Mesenchymal stem cell (in vitro differentiated cells and primary cell): ENCODE measurements around the gene SPATA13.

Experiments used
- DNase-seq: peaks from one replicate; pipeline ENCODE4 v3.0.0-alpha.2; 2013
- H2AFZ ChIP-seq: one replicate; pipeline ENCODE4 v1.6.1; 2013; ENCODE audit warnings: low read depth, mild to moderate bottlenecking, control low read depth, inconsistent platforms, low read length, moderate library complexity
- H2AK5ac ChIP-seq: 2 replicates; pipeline ENCODE4 v1.6.1; 2013; ENCODE audit warnings: low read length, moderate library complexity, mild to moderate bottlenecking, inconsistent platforms; ENCODE audit not compliant: severe bottlenecking
- H2BK120ac ChIP-seq: one replicate; pipeline ENCODE4 v1.6.1; 2013; ENCODE audit warnings: low read depth, mild to moderate bottlenecking, inconsistent platforms, low read length, moderate library complexity
- H2BK12ac ChIP-seq, 2 experiments: one replicate each; pipeline ENCODE4 v1.6.1; 2013; ENCODE audit warnings: inconsistent platforms in 2 of 2, low read length in 2 of 2, mild to moderate bottlenecking in 2 of 2, moderate library complexity in 2 of 2, control low read depth in 1 of 2
- H2BK15ac ChIP-seq: one replicate; pipeline ENCODE4 v1.6.1; 2013; ENCODE audit warnings: mild to moderate bottlenecking, low read depth, inconsistent platforms; ENCODE audit not compliant: poor library complexity, severe bottlenecking
- H2BK5ac ChIP-seq: 2 replicates; pipeline ENCODE4 v1.6.1; 2013; ENCODE audit warnings: low read depth, mild to moderate bottlenecking, low read length, control low read depth, inconsistent platforms; ENCODE audit not compliant: poor library complexity, severe bottlenecking
- H3K14ac ChIP-seq, 2 experiments: one replicate each; pipeline ENCODE4 v1.6.1; 2013; ENCODE audit warnings: inconsistent platforms in 2 of 2, low read length in 2 of 2, control low read depth in 1 of 2, mild to moderate bottlenecking in 1 of 2, moderate library complexity in 1 of 2
- H3K18ac ChIP-seq, 2 experiments: one replicate each; pipeline ENCODE4 v1.6.1; 2013; ENCODE audit warnings: inconsistent platforms in 2 of 2, low read length in 2 of 2, control low read depth in 1 of 2, low read depth in 1 of 2, mild to moderate bottlenecking in 1 of 2
- H3K23ac ChIP-seq, 2 experiments: one replicate each; pipeline ENCODE4 v1.6.1; 2013; ENCODE audit warnings: inconsistent platforms in 2 of 2, low read length in 2 of 2, mild to moderate bottlenecking in 2 of 2, moderate library complexity in 2 of 2, control low read depth in 1 of 2
- H3K27ac ChIP-seq: 2 replicates; pipeline ENCODE4 v1.5.1; 2013; ENCODE audit warnings: mild to moderate bottlenecking, moderate library complexity, low read length, control low read depth, inconsistent platforms; ENCODE audit not compliant: poor library complexity, severe bottlenecking
- H3K27me3 ChIP-seq, 2 experiments: 2 replicates each; pipeline versions ENCODE4 v1.6.1 to v1.7.0; 2013; ENCODE audit warnings: low read length in 2 of 2, mild to moderate bottlenecking in 2 of 2, moderate library complexity in 2 of 2, control low read depth in 1 of 2, inconsistent platforms in 1 of 2; ENCODE audit not compliant: control insufficient read depth in 1 of 2, insufficient read depth in 1 of 2
- H3K36me3 ChIP-seq, 2 experiments: 2 replicates each; pipeline versions ENCODE4 v1.6.1 to v1.7.0; 2013; ENCODE audit warnings: low read length in 2 of 2, control low read depth in 1 of 2, inconsistent platforms in 1 of 2, low read depth in 1 of 2, mild to moderate bottlenecking in 1 of 2; ENCODE audit not compliant: insufficient read depth in 2 of 2, control insufficient read depth in 1 of 2
- H3K4ac ChIP-seq, 2 experiments: one replicate each; pipeline ENCODE4 v1.6.1; 2013; ENCODE audit warnings: inconsistent platforms in 2 of 2, low read length in 2 of 2, mild to moderate bottlenecking in 2 of 2, moderate library complexity in 2 of 2, control low read depth in 1 of 2, low read depth in 1 of 2
- H3K4me1 ChIP-seq: 2 replicates; pipeline ENCODE4 v1.6.1; 2013; ENCODE audit warnings: low read depth, low read length, control low read depth; ENCODE audit not compliant: control insufficient read depth, insufficient read depth
- H3K4me2 ChIP-seq: 2 replicates; pipeline ENCODE4 v1.6.1; 2013; ENCODE audit warnings: low read length, mild to moderate bottlenecking, inconsistent platforms; ENCODE audit not compliant: poor library complexity, severe bottlenecking
- H3K4me3 ChIP-seq, 2 experiments: 2 replicates each; pipeline versions ENCODE4 v1.5.1 to v1.7.0; 2013; ENCODE audit warnings: low read length in 2 of 2, mild to moderate bottlenecking in 2 of 2, control low read depth in 1 of 2, low read depth in 1 of 2; ENCODE audit not compliant: insufficient read depth in 1 of 2
- H3K79me1 ChIP-seq: replicated peaks from 2 replicates; pipeline ENCODE4 v1.6.1; 2013; ENCODE audit warnings: mild to moderate bottlenecking, control low read depth, low read length, inconsistent platforms; ENCODE audit not compliant: poor library complexity, severe bottlenecking
- H3K9ac ChIP-seq: 2 replicates; pipeline ENCODE4 v1.7.0; 2013; ENCODE audit warnings: mild to moderate bottlenecking, low read length, moderate library complexity
- H3K9me3 ChIP-seq: 2 replicates; pipeline ENCODE4 v1.7.0; 2013; ENCODE audit warnings: mild to moderate bottlenecking, low read length; ENCODE audit not compliant: control insufficient read depth
- H4K8ac ChIP-seq: one replicate; pipeline ENCODE4 v1.6.1; 2013; ENCODE audit warnings: inconsistent platforms, mild to moderate bottlenecking, low read length, moderate library complexity
- H4K91ac ChIP-seq: one replicate; pipeline ENCODE4 v1.6.1; 2013; ENCODE audit warnings: mild to moderate bottlenecking, low read length, inconsistent platforms
- whole genome bisulfite sequencing: methylation state at CpG from one replicate; pipeline ENCODE4 v1.1.7; 2013; ENCODE audit warnings: mixed read lengths; 5-methylcytosine and 5-hydroxymethylcytosine counted together

The SPATA13 gene

DNA sequence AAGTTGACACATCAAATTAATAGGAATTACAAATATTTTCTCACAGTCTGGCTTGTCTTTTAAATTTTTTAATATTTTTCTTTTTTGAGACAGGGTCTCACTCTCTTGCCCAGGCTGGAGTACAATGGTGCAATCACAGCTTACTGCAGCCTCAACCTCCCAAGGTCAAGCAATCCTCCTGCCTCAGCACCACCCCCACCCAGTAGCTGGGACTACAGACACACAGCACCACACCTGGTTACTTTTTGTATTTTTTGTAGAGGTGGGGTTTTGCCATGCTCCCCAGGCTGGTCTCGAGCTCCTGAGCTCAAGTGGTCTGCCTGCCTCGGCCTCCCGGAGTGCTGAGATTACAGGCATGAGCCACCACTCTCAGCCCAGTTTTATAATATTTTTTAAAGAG lies 72.0 kb downstream of the SPATA13 start:
- Histone ChIP-seq H3K27ac (no peak overlapping the region), H3K9me3 (no peaks in the 10 kb centered on the region), H3K4me2 (no peak overlapping the region), H4K8ac (no peak overlapping the region), H3K79me1 (peaks cover 19% of the 10 kb centered on the region), H3K27me3 (no peaks in the 10 kb centered on the region), H3K23ac (no peak overlapping the region), H2BK12ac (no peak overlapping the region), H2BK5ac (no peak overlapping the region), H2BK15ac (peak overlapping the region; percentile 6), H2AK5ac (no peak overlapping the region), H2AFZ (no peak overlapping the region), H3K36me3 (no peaks in the 10 kb centered on the region), H3K4me3 (no peak overlapping the region), H3K14ac (no peak overlapping the region), H3K9ac (no peak overlapping the region), H4K91ac (no peak overlapping the region), H3K4ac (no peak overlapping the region), H2BK120ac (no peak overlapping the region), H3K4me1 (peaks cover 3% of the 10 kb centered on the region), H3K18ac (no peak overlapping the region)
- DNase-seq, result no peak
- WGBS, result no CpG with 5 or more reads among the region's 3 CpGs

DNA sequence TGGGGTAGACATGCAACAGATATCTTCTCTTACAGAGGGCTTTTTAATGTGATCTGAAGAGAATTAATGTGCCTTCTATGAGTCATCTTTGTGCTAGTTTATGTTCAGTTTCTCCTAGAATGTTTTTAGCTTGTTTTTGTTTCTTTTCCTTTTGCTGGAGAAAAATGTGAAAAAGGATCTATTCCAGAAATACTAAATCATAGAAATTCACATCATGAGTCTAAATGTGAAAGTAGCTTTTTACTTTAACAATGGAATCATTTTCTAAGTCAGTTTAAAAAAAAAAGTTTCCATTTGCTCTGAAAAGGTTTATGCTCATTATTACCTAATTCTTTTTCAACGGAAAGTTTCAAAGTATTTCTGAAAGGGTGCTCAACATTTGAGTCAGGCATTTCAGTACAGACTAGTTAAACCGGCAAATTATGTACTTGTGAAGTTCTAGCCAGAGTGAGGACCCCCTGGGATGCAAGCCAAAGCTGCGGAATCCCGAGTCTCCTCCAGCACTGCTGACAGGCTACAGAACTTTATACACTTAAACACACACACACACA lies 72.9 kb downstream of the SPATA13 start:
- H3K79me1 ChIP-seq, result peaks cover 18% of the 10 kb centered on the region
- H3K4me3 ChIP-seq, result peak overlapping the region in 1 of 2 experiments; percentile 71
- H2BK12ac ChIP-seq, result no peak overlapping the region
- H3K9ac ChIP-seq, result peak overlapping the region; percentile 76
- H3K27ac ChIP-seq, result no peak overlapping the region
- H3K4me2 ChIP-seq, result no peak overlapping the region
- no peak overlapping the region for H3K18ac ChIP-seq
- no peak overlapping the region for H2AFZ ChIP-seq
- H3K36me3 ChIP-seq, result no peaks in the 10 kb centered on the region
- WGBS, result 35% methylated on average over 3 of the region's 4 CpGs
- no peak overlapping the region for H3K4ac ChIP-seq
- H4K91ac ChIP-seq, result no peak overlapping the region
- H3K14ac ChIP-seq, result no peak overlapping the region
- DNase-seq, result peak; percentile 63
- H4K8ac ChIP-seq, result no peak overlapping the region
- H2BK15ac ChIP-seq, result no peak overlapping the region
- no peaks in the 10 kb centered on the region for H3K27me3 ChIP-seq
- no peak overlapping the region for H3K23ac ChIP-seq
- H3K4me1 ChIP-seq, result peaks cover 3% of the 10 kb centered on the region
- no peak overlapping the region for H2BK5ac ChIP-seq
- no peak overlapping the region for H2BK120ac ChIP-seq
- no peaks in the 10 kb centered on the region for H3K9me3 ChIP-seq
- H2AK5ac ChIP-seq, result no peak overlapping the region

DNA sequence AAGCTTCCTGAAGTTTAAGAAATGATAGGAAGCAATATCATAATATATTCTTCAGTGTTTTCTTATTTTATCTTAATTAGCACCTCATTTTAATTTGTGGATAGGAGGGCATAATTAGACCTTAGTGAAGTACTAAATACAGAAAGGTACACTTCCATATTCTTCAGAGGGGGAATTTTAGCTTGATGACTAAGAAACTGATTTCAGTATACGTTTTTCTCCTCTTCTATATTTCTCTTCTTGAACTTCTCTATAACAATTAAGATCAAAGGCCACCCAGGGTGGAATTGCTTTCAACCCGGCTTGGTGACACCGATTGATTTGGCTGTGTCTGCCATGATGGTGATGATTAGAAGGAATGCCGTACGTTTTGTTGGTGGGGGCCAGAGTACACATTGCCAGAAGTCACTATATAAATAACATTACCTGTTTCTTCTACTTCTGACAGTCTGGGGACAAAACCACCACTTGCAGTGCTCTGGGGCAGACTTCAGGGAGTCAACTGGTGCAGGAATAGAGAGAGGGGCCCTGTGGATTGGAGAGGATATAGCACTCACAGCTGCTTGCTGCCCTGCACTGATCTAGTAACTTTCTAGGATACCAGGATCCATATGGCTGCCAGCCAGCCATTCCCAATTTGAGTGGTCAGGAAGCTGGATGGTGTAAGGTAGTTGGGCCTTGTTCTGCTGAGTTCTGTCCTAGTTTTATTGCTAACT lies 73.8 kb downstream of the SPATA13 start:
- peaks cover 3% of the 10 kb centered on the region for H3K4me1 ChIP-seq
- H2BK12ac ChIP-seq, result no peak overlapping the region
- H3K27me3 ChIP-seq, result no peaks in the 10 kb centered on the region
- no peaks in the 10 kb centered on the region for H3K9me3 ChIP-seq
- peaks cover 17% of the 10 kb centered on the region for H3K79me1 ChIP-seq
- no peak overlapping the region for H2BK120ac ChIP-seq
- H2BK15ac ChIP-seq, result no peak overlapping the region
- WGBS, result 100% methylated on average over 3 of the region's 5 CpGs
- no peak for DNase-seq
- H3K27ac ChIP-seq, result no peak overlapping the region
- H4K91ac ChIP-seq, result no peak overlapping the region
- no peak overlapping the region for H3K4ac ChIP-seq
- no peak overlapping the region for H4K8ac ChIP-seq
- no peak overlapping the region for H2BK5ac ChIP-seq
- no peak overlapping the region for H3K23ac ChIP-seq
- H2AK5ac ChIP-seq, result no peak overlapping the region
- H3K4me2 ChIP-seq, result no peak overlapping the region
- H3K36me3 ChIP-seq, result no peaks in the 10 kb centered on the region
- no peak overlapping the region for H2AFZ ChIP-seq
- peak overlapping the region in 1 of 2 experiments; percentile 71 for H3K4me3 ChIP-seq
- H3K14ac ChIP-seq, result no peak overlapping the region
- peak overlapping the region; percentile 76 for H3K9ac ChIP-seq
- no peak overlapping the region for H3K18ac ChIP-seq

DNA sequence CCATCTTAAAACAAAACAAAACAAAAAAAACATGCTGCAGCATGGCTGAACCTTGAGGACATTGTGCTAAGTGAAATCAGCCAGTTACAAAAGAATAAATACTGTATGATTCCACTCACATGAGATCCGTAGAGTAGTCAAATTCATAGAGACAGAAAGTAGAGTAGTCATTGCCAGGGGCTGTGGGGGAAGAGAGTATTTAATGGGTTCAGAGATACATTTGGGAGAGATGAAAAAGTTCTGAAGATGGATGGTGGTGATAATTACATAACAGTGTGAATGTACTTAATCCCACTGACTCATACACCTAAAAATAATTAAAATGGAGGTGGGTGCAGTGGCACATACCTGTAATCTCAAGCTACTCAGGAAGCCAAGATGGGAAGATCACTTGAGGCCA lies 76.8 kb downstream of the SPATA13 start:
- Histone ChIP-seq H3K4ac (no peak overlapping the region), H4K8ac (no peak overlapping the region), H3K4me1 (peaks cover 3% of the 10 kb centered on the region), H2BK12ac (no peak overlapping the region), H3K14ac (no peak overlapping the region), H2AK5ac (no peak overlapping the region), H3K18ac (no peak overlapping the region), H3K23ac (no peak overlapping the region), H3K9ac (no peak overlapping the region), H2AFZ (no peak overlapping the region), H3K4me2 (no peak overlapping the region), H3K36me3 (no peaks in the 10 kb centered on the region), H3K79me1 (peaks cover 6% of the 10 kb centered on the region), H3K27me3 (no peaks in the 10 kb centered on the region), H3K9me3 (no peaks in the 10 kb centered on the region), H2BK5ac (no peak overlapping the region), H3K27ac (no peak overlapping the region), H3K4me3 (no peak overlapping the region), H4K91ac (no peak overlapping the region), H2BK15ac (no peak overlapping the region), H2BK120ac (no peak overlapping the region)
- DNase-seq, result no peak
- WGBS, result 91% methylated on average over 1 of the region's 1 CpG
